Transverse colon (tissue), 4 donors: ENCODE results near the gene CWC15.
"Not testable (repeated sequence)": the region's sequence is repeated elsewhere in the genome, so short reads cannot be mapped to it uniquely, and the experiment has no call there.

ENCODE experiments used
- POLR2AphosphoS5 ChIP-seq, 3 donors: sonication (generic); formaldehyde crosslinking; IDR thresholded peaks; one replicate each; pipeline ENCODE4 v1.6.1; 2016; ENCODE audit warnings: antibody characterized with exemption in 3 of 3
- TF ChIP-seq, protein P1 (sequence below), 5 experiments: fragments of 200-600 bp in 3 of 5; fragments of 450-650 bp in 2 of 5; sonication (generic) in 3 of 5; IDR thresholded peaks; 1 replicate in 2 of 5; 2 replicates in 3 of 5; pipeline ENCODE4 v1.5.1; 2016 to 2017; ENCODE audit warnings: antibody characterized with exemption in 5 of 5, inconsistent platforms in 3 of 5, mild to moderate bottlenecking in 2 of 5, moderate library complexity in 1 of 5

DNA sequence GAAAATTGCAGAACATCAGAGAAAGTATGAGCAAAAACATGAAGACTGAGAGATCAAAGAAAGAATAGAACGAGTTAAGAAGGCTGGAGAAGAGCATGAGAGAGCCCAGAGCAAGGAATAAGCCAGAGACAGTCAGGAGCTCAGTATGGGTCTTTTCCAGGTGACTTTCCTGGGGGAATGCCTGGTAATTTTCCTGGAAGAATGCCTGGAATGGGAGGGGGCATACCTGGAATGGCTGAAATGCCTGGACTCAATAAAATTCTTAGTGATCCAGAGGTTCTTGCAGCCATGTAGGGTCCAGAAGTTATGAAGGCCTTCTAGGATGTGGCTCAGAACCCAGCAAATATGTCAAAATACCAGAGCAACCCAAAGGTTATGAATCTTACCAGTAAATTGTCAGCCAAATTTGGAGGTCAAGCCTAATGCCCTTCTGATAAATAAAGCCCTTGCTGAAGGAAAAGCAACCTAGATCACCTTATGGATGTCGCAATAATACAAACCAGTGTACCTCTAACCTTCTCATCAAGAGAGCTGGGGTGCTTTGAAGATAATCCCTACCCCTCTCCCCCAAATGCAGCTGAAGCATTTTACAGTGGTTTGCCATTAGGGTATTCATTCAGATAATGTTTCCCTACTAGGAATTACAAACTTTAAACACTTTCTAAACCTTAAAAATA lies 59.5 kb downstream of the CWC15 start:
- TF ChIP-seq, protein P1, sequence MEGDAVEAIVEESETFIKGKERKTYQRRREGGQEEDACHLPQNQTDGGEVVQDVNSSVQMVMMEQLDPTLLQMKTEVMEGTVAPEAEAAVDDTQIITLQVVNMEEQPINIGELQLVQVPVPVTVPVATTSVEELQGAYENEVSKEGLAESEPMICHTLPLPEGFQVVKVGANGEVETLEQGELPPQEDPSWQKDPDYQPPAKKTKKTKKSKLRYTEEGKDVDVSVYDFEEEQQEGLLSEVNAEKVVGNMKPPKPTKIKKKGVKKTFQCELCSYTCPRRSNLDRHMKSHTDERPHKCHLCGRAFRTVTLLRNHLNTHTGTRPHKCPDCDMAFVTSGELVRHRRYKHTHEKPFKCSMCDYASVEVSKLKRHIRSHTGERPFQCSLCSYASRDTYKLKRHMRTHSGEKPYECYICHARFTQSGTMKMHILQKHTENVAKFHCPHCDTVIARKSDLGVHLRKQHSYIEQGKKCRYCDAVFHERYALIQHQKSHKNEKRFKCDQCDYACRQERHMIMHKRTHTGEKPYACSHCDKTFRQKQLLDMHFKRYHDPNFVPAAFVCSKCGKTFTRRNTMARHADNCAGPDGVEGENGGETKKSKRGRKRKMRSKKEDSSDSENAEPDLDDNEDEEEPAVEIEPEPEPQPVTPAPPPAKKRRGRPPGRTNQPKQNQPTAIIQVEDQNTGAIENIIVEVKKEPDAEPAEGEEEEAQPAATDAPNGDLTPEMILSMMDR (IDR thresholded peaks at IDR 0.05), result not testable (repeated sequence)
- not testable (repeated sequence) for TF ChIP-seq POLR2AphosphoS5 (IDR thresholded peaks at IDR 0.05)
